GM12865 (cell line): ENCODE results near the gene PLOD2.

ENCODE experiments used
- DNase-seq: peaks from one replicate; pipeline ENCODE4 v3.0.0; 2010; ENCODE audit warnings: low read depth
- H3K4me3 ChIP-seq: 2 replicates; pipeline ENCODE4 v1.5.1; 2011; ENCODE audit warnings: mild to moderate bottlenecking, low read depth, low read length, control low read depth
- TF ChIP-seq, protein P1 (sequence below): IDR thresholded peaks from 2 replicates; pipeline ENCODE4 v1.5.1; 2011; ENCODE audit warnings: low read length, control low read depth, low read depth, inconsistent platforms; ENCODE audit not compliant: insufficient read depth; ENCODE audit errors: missing control alignments

Gene PLOD2

DNA sequence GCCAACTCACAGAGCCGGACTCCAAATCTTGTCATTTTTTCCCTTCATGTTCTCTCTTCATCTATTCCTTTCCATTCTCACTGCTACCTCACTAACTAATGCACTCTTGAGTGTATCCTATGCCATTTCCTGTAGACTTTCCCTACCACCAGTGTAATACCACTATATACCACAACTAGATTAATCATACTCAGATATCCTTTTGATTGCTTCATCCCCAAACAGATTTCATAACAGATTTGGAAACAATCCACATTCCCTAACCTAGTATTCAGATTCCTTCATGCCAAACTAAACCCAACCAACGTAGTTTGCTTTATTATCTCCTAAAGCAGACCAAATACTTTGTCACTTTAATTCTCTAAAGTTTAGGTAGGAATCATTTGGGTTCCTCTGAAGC is 2.6 kb upstream of the PLOD2 start:
- DNase-seq: no peak
- TF ChIP-seq, protein P1, sequence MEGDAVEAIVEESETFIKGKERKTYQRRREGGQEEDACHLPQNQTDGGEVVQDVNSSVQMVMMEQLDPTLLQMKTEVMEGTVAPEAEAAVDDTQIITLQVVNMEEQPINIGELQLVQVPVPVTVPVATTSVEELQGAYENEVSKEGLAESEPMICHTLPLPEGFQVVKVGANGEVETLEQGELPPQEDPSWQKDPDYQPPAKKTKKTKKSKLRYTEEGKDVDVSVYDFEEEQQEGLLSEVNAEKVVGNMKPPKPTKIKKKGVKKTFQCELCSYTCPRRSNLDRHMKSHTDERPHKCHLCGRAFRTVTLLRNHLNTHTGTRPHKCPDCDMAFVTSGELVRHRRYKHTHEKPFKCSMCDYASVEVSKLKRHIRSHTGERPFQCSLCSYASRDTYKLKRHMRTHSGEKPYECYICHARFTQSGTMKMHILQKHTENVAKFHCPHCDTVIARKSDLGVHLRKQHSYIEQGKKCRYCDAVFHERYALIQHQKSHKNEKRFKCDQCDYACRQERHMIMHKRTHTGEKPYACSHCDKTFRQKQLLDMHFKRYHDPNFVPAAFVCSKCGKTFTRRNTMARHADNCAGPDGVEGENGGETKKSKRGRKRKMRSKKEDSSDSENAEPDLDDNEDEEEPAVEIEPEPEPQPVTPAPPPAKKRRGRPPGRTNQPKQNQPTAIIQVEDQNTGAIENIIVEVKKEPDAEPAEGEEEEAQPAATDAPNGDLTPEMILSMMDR: no peak
- H3K4me3 ChIP-seq: no peak overlapping the region

DNA sequence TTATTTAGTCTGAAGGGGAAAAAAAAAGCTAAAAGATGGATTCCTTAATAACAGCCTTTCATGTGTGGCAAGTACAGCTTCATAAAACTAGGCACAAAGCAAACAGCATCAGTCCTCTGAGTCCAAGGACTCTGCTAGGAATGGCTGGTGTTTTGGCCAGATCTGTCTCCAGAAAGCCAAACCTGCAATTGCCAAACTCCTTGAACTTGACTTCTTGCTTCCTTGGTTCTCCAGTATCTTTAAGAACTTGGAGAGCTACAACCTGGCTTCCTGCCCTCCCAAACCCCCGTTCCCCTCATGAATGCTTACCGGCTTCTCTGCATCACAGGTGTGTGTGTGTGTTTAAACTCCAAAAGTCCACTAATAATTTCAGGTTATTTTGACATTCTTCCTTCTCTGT is 1.6 kb upstream of the PLOD2 start:
- TF ChIP-seq, protein P1: no peak
- DNase-seq: no peak
- no peak overlapping the region for H3K4me3 ChIP-seq

DNA sequence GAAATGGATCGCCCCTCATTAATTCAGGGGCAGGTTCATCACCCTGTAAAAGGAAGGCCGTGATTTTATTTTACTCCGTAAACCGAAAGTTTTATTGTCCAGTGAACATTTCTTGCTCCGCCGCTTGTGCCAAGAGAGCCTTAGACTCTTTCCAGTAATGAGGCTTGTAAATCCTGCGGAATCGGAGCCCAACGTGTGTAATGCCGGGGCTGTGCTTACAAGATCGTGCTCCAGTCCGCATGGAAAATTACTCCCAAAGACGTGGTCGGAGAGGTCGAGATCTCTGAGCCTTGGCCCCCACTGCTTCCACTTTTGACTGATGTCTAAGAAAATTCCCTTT is 649 bp upstream of the PLOD2 start:
- H3K4me3 ChIP-seq: peak overlapping the region; percentile 69
- TF ChIP-seq, protein P1: no peak
- no peak for DNase-seq

DNA sequence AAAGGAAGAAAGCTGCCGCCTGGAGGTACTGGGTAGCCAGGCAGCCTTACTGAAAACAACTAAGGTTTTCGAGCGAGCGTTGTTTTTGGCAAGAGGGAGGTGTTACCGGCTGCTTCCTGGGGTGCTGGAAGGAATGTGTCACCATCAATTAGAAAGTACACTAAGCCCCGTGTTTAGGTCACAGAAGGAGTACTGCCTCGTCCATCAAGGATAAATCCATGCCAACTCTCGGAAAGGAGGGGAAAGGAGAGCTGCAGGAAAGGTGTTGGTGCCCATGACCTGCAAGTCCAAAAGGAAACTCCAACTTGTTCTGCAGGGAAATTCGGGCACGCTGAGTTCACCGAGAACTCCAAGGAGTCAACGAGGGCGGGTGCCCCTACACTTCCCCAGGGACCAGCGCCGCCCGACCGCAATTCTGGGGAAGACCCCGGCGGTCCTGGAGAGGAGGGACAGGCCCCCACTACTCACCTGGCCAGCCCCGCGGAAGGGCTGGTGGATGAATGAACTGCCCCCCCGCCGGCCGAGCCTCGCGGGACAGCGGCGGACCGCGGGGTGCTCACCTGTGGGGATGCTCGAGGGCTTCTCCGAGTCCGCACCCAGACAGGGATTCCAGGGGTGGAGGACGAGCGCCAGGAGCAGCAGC is 542 bp downstream of the PLOD2 start:
- peak; percentile 74 for DNase-seq
- H3K4me3 ChIP-seq: peak overlapping the region; percentile 69
- TF ChIP-seq, protein P1: no peak

DNA sequence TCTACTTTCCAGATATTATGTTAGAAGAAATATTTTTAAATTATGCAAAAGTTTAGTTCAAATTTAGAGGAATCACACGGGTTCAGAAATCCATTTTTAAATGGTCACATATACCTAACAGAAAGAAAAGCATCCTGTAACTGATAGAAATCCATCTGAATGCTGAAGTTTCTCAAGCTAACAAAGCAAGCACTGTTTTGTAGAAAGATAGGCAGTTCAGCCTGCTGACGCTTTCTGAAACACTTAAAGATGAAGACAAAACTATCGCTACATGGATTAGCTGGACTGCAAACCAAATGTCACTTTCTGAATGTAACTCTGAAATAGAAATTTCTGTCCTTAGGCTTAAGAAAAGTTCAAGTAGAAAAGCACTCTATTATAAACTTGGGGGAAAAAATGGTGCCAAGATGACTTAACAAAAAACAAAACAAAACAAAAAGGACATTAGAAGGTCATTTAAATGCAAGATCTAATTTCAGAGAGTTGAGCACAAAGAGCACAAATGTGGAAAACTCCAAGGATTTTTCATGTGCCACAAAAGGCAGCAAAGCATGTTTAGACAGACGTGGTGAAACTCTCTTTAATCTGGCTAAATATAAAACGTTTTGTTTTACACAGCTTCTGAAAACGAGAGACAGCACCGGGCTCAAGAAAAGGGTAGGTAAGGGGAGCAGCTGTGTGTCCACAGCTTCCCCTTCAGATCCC is 1.2 kb downstream of the PLOD2 start:
- DNase-seq: peak; percentile 40
- TF ChIP-seq, protein P1: no peak
- H3K4me3 ChIP-seq: peak overlapping the region; percentile 69

DNA sequence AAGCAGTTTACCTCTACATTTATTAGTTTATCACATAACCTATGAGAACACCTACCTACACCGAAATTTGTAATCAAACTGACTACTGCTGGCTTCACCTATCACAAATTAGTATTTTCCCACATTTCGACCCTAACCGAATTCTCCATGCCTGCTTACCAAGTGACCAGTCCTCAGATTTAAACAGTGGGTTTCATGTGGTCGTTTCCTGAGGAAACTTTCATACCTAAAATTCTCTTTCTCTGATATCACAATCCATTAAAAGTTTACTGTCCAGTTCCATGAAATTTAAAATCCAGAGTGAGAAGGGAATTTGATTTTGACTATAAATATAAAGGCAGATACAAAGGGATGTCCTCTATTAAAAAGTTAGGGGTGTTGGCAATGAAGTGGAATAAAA is 1.9 kb downstream of the PLOD2 start:
- TF ChIP-seq, protein P1: no peak
- H3K4me3 ChIP-seq: peak overlapping the region; percentile 69
- DNase-seq: no peak
